Natural killer cell (primary cell): Measurements from ENCODE around the gene GABRQ. TPM values are rescaled to one million over a fixed set of nuclear protein-coding genes. Genes with fewer than 3 reads are reported as not detected.

Source experiments
- ATAC-seq, 3 donors: fragments of 150-1000 bp in 2 of 3; fragments of 200-7000 bp in 1 of 3; cut with Tn5 transposase; 1 replicate in 1 of 3; 2 replicates in 2 of 3; pipeline ENCODE4 v1.10.0; 2021; ENCODE audit warnings: mild to moderate bottlenecking in 2 of 3, moderate library complexity in 2 of 3
- DNase-seq, 2 donors: peaks; one replicate each; pipeline versions ENCODE4 v3.0.0 to v3.0.0-alpha.2; 2013 to 2021; ENCODE audit warnings: mixed read lengths in 1 of 2
- H3K27ac ChIP-seq: one replicate; pipeline ENCODE4 v1.5.1; 2013; ENCODE audit warnings: mild to moderate bottlenecking, low read length
- H3K27me3 ChIP-seq: one replicate; pipeline ENCODE4 v1.6.1; 2013; ENCODE audit warnings: low read length; ENCODE audit not compliant: control insufficient read depth, insufficient read depth
- H3K36me3 ChIP-seq: one replicate; pipeline ENCODE4 v1.6.1; 2013; ENCODE audit warnings: low read length; ENCODE audit not compliant: control insufficient read depth, insufficient read depth
- H3K4me1 ChIP-seq: one replicate; pipeline ENCODE4 v1.6.1; 2013; ENCODE audit warnings: low read length; ENCODE audit not compliant: control insufficient read depth, insufficient read depth
- H3K4me3 ChIP-seq: one replicate; pipeline ENCODE4 v1.5.1; 2013; ENCODE audit warnings: low read length
- H3K9me3 ChIP-seq: one replicate; pipeline ENCODE4 v1.6.1; 2013; ENCODE audit warnings: low read length; ENCODE audit not compliant: control insufficient read depth, insufficient read depth
- H3K27ac Mint-ChIP-seq, 2 donors: one replicate each; pipeline ENCODE4 v1.8.0; 2022; ENCODE audit warnings: mild to moderate bottlenecking in 2 of 2, mixed read lengths in 2 of 2, moderate library complexity in 1 of 2
- H3K27me3 Mint-ChIP-seq, 2 donors: one replicate each; pipeline ENCODE4 v1.8.0; 2022; ENCODE audit warnings: low read depth in 2 of 2, mixed read lengths in 2 of 2
- H3K36me3 Mint-ChIP-seq: one replicate; pipeline ENCODE4 v1.8.0; 2022; ENCODE audit warnings: mixed read lengths
- H3K4me1 Mint-ChIP-seq, 2 donors: one replicate each; pipeline ENCODE4 v1.8.0; 2022; ENCODE audit warnings: mixed read lengths in 2 of 2
- H3K4me3 Mint-ChIP-seq: one replicate; pipeline ENCODE4 v1.8.0; 2022; ENCODE audit warnings: mild to moderate bottlenecking, moderate library complexity, mixed read lengths
- H3K9me3 Mint-ChIP-seq, 2 donors: one replicate each; pipeline ENCODE4 v1.8.0; 2022; ENCODE audit warnings: mixed read lengths in 2 of 2
- WGBS: methylation state at CpG from one replicate; pipeline ENCODE4 v1.1.7; 2013; ENCODE audit warnings: missing lambda C conversion rate; ENCODE audit not compliant: insufficient coverage; 5-methylcytosine and 5-hydroxymethylcytosine counted together
- intact Hi-C: fragments of 100-400 bp; cut with micrococcal nuclease; formaldehyde crosslinking; loops from one replicate; pipeline ENCODE4 v1.14.2; 2022
- total RNA-seq, 4 donors: library from RNA; stranded (reverse); fragments of 120-200 nt in 1 of 4; gene quantifications; one replicate each; pipeline versions ENCODE4 v1.2.3 to v1.2.4, GENCODE V29; 2013 to 2022
- TF ChIP-seq, protein P1 (sequence below): fragments of 200-600 bp; IDR thresholded peaks from one replicate; pipeline ENCODE4 v1.8.0; 2022; ENCODE audit warnings: antibody characterized with exemption

Gene GABRQ
- total RNA-seq, 3 donors from 2014 or later (not counting 1 experiment from before 2014, with no cell fraction given), result not detected

DNA sequence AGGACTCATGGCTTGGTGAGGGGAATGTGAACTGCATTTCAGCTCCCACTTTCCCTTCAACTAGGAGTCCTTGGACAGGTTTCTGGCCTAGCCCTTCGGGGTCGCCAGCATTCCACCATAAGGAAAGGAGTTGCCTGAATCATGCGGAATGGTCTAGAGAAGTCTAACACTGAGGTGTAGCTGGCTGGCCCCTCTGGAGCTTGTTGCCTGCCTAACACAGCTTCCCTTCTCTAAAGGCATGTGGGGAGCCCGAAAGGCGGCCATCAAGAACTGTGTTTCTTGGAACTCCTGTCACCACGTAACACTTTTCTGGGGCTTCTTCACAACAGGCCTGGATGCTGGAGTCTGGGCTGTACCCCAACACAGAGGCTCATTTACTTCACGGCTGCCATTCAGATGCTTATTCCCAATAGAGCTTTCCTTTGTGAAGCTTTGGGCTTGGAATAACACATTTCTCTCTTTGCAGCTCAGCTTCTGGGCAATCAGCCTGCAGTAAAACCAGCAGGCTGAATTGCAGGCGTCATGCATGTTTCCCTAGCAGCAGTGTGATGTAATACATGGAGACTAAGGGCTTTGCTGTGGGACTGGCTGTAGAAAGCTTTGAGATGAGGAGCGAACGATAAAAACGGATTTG, 5.4 kb downstream of the GABRQ start:
- peaks cover 6 to 7% of the 10 kb centered on the region in 2 donors for H3K27me3 Mint-ChIP-seq
- H3K36me3 Mint-ChIP-seq, result no peaks in the 10 kb centered on the region
- Histone ChIP-seq H3K27ac (no peak overlapping the region), H3K4me3 (no peak overlapping the region), H3K36me3 (no peaks in the 10 kb centered on the region), H3K9me3 (no peaks in the 10 kb centered on the region), H3K27me3 (no peaks in the 10 kb centered on the region), H3K4me1 (no peaks in the 10 kb centered on the region)
- TF ChIP-seq, protein P1, sequence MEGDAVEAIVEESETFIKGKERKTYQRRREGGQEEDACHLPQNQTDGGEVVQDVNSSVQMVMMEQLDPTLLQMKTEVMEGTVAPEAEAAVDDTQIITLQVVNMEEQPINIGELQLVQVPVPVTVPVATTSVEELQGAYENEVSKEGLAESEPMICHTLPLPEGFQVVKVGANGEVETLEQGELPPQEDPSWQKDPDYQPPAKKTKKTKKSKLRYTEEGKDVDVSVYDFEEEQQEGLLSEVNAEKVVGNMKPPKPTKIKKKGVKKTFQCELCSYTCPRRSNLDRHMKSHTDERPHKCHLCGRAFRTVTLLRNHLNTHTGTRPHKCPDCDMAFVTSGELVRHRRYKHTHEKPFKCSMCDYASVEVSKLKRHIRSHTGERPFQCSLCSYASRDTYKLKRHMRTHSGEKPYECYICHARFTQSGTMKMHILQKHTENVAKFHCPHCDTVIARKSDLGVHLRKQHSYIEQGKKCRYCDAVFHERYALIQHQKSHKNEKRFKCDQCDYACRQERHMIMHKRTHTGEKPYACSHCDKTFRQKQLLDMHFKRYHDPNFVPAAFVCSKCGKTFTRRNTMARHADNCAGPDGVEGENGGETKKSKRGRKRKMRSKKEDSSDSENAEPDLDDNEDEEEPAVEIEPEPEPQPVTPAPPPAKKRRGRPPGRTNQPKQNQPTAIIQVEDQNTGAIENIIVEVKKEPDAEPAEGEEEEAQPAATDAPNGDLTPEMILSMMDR, result no peak
- H3K4me1 Mint-ChIP-seq, result no peaks in the 10 kb centered on the region
- 93% methylated on average over 10 of the region's 11 CpGs for WGBS
- H3K27ac Mint-ChIP-seq, result no peak overlapping the region
- H3K9me3 Mint-ChIP-seq, result no peaks in the 10 kb centered on the region
- no peak overlapping the region for H3K4me3 Mint-ChIP-seq
- intact Hi-C loops, result no loop called here
- ATAC-seq (no peak), DNase-seq (no peak)

DNA sequence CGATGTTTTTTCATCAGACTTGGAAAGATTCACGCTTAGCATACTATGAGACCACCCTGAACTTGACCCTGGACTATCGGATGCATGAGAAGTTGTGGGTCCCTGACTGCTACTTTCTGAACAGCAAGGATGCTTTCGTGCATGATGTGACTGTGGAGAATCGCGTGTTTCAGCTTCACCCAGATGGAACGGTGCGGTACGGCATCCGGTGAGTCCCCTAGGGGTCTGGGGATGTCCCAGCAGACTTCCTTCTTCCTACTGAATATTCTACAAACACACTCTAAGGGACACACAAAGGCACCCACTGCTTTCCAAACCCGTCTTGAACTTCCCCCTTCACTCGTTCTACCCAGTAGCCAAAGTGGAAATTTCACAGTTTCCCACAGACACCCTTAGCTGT, 9.3 kb downstream of the GABRQ start:
- H3K27me3 Mint-ChIP-seq, result peaks cover 0 to 8% of the 10 kb centered on the region in 2 donors
- H3K4me3 Mint-ChIP-seq, result no peak overlapping the region
- no peaks in the 10 kb centered on the region for H3K9me3 ChIP-seq
- TF ChIP-seq, protein P1, result no peak
- no peaks in the 10 kb centered on the region for H3K9me3 Mint-ChIP-seq
- H3K36me3 ChIP-seq, result no peaks in the 10 kb centered on the region
- H3K27me3 ChIP-seq, result no peaks in the 10 kb centered on the region
- no peak overlapping the region for H3K4me3 ChIP-seq
- no peaks in the 10 kb centered on the region for H3K4me1 ChIP-seq
- H3K36me3 Mint-ChIP-seq, result no peaks in the 10 kb centered on the region
- intact Hi-C loops, result no loop called here
- no peak overlapping the region for H3K27ac ChIP-seq
- ATAC-seq, result no peak
- H3K4me1 Mint-ChIP-seq, result no peaks in the 10 kb centered on the region
- H3K27ac Mint-ChIP-seq, result no peak overlapping the region
- DNase-seq, result no peak
- 83% methylated on average over 12 of the region's 12 CpGs for WGBS

DNA sequence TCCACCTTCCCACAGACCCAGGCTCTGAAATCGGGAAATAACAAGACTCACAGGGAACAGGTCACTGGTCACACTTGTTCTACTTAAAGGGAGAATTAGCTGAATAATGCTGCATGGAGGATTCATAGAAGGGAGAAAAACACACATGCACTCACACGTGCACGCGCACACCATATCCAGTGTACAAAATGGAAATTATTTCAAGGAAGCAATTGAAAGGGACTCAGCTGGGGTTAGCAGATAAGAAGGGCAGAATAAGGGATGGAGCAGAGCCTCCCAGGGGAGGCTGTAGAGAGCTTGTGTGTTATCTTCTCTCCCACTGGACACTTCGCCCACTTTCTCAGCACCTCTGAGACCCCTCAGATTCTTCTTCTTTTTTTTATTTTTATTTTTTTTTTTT, 10.3 kb downstream of the GABRQ start:
- no peak overlapping the region for H3K4me3 Mint-ChIP-seq
- TF ChIP-seq, protein P1, result no peak
- no peaks in the 10 kb centered on the region for H3K9me3 Mint-ChIP-seq
- ATAC-seq, result no peak
- no peak overlapping the region for H3K27ac Mint-ChIP-seq
- H3K4me3 ChIP-seq, result no peak overlapping the region
- H3K36me3 ChIP-seq, result no peaks in the 10 kb centered on the region
- H3K4me1 ChIP-seq, result no peaks in the 10 kb centered on the region
- no peak overlapping the region for H3K27ac ChIP-seq
- H3K27me3 Mint-ChIP-seq, result peaks cover 0 to 8% of the 10 kb centered on the region in 2 donors
- no peak for DNase-seq
- intact Hi-C loops, result no loop called here
- no peaks in the 10 kb centered on the region for H3K27me3 ChIP-seq
- H3K36me3 Mint-ChIP-seq, result no peaks in the 10 kb centered on the region
- H3K9me3 ChIP-seq, result no peaks in the 10 kb centered on the region
- no peaks in the 10 kb centered on the region for H3K4me1 Mint-ChIP-seq
- WGBS, result no CpG with 5 or more reads among the region's 5 CpGs

DNA sequence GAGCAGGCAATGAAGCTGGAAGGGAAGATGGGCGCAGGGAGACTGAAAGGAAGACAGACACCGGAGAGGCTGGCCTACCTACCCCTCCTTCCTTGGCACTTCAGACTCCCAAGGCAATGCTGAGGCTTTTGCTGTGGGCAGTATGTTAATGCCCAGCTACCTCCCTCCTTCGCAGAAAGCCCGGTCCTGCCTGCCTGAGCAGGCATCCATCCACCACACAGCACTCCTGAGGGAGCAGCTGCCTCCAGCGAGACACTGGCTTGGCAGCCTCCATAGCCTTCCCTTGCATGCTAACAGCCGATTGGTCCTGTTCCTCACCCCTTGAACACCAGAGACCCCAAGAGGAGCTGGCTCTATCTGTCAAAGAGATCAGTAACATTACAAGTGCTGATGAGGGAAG, 14.4 kb downstream of the GABRQ start:
- DNase-seq, result no peak
- TF ChIP-seq, protein P1, result no peak
- Histone ChIP-seq H3K36me3 (no peaks in the 10 kb centered on the region), H3K9me3 (no peaks in the 10 kb centered on the region), H3K27ac (no peak overlapping the region), H3K27me3 (no peaks in the 10 kb centered on the region), H3K4me3 (no peak overlapping the region), H3K4me1 (no peaks in the 10 kb centered on the region)
- intact Hi-C loops, result no loop called here
- H3K27ac Mint-ChIP-seq, result no peak overlapping the region
- 93% methylated on average over 6 of the region's 6 CpGs for WGBS
- H3K4me1 Mint-ChIP-seq, result no peaks in the 10 kb centered on the region
- H3K27me3 Mint-ChIP-seq, result peaks cover 0 to 18% of the 10 kb centered on the region in 2 donors
- H3K4me3 Mint-ChIP-seq, result no peak overlapping the region
- H3K9me3 Mint-ChIP-seq, result no peaks in the 10 kb centered on the region
- no peaks in the 10 kb centered on the region for H3K36me3 Mint-ChIP-seq
- ATAC-seq, result no peak
